Lung microvascular endothelial cell (primary cell): Measurements from ENCODE around the gene FANCL. TPM values are rescaled to one million over a fixed set of nuclear protein-coding genes. Genes with fewer than 3 reads are reported as not detected.
"Not testable (repeated sequence)": the region's sequence is repeated elsewhere in the genome, so short reads cannot be mapped to it uniquely, and the experiment has no call there.

Experiments used
- DNase-seq, 2 donors: peaks; one replicate each; pipeline versions ENCODE4 v3.0.0 to v3.0.0-alpha.2; 2010; ENCODE audit warnings: low read depth in 2 of 2
- total RNA-seq: library from RNA; depleted of rRNA; stranded (reverse); fragments of >200 nt; gene quantifications from 2 replicates; pipeline ENCODE4 v1.2.1, GENCODE V29; 2014

Gene FANCL
- total RNA-seq, 1 donor from 2014 or later, result 10.1 TPM

DNA sequence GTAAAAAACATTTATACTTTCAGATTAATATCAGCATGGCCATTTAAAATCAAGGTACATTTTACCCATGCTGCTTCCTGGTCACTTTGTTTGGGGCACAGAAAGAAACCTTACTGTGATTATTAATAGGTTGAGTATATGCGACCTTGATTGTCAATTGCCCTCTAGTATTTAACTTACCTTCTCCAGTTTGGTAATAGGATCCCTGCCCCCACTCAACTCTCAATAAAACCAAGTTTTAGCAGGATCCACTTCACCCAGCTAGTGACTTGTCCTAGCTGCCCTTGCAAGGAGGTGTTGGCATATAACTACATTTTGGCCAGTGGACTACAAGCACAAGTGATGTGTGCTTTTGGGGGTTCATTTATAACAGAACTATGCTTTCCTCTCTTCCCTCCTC is 34.3 kb downstream of the FANCL start:
- DNase-seq, result no peak

DNA sequence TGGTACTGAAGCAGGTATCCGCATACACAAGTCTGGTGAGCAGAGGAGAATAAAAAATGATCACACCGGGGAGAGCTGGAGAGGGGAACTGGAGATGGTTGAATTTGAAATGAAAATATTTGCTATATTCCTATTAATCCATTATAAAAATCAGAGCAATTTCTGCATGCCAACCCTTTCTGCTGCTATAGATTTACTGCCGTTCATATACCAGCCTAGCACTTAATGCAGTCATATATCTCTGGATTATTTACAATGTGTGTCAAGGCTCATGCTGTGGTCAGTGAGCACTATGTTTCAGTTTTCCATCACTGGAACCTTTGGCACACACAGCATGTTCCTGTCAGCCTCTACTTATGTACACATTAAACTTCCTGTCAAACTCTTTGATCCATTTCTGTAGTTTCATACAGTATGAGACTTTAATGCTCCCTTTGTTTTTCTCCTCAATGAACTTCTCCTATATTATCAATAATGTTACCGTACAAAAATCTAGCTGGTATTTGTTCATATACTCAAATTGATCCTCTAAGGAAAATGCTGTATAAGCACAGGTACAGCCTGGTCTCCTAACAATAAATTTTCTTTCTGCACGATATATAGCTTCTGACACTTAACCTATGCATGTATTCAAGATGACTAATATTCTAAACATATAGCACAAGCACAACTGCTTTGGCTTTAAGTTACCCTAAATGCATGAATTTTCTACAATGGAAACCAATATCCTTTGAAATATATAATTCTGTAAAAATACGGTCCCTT is 36.7 kb downstream of the FANCL start:
- peak; percentile 42 to 82 for DNase-seq

DNA sequence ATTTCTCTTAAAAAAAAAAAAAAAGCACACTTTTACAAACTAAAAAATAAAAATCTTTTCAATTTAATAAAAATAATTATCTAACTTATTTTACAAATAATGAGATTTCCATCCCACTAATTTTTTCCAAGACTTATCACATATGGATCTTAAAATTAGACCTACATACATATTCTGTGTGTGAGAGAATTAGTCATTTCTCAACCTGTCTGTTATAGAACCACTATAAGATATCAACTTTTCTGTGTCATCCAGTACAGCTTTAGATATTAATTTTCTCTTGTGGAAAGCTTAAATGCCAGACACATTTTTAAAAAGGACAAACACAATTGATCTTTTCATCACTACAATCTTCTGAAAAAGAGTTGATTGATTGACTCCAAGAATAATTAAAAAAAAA is 38.1 kb downstream of the FANCL start:
- DNase-seq, result no peak

DNA sequence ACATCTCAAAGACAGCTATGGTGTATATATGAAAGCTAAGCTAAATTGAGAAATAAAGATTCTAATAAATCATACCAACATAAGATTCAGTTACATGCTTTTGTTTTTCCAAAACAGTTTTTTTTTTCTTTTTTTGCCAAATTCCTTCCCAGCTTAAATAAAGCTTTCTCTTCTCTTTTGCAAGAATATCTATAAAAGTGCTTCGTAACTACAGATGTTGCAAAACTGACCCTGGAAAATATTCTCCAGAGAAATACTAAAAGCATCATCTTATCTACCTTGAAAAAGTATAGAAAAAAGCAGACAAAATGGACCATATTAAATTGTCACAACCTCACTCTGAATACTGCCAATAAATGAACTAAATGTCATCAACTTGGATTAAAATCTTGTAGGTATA is 38.7 kb downstream of the FANCL start:
- DNase-seq, result no peak

DNA sequence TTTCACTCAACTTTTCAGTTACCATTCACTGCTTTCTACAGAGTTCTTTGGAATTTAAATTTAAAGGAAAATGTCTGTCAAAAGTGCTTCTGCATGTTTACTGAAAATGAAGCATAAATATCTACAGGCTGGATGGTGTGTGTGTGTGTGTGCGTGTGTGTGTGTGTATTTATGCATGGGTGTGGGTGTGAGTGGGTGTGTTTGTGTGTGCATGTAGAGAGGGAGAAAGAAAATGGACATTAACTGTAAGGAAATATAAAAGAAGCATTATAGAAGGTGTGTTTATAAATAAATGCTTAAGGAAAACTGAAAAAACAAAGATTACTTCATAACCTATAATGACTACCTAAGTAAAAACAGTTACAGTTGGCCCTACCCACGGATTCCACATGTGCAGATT is 43.2 kb downstream of the FANCL start:
- DNase-seq, result no peak

DNA sequence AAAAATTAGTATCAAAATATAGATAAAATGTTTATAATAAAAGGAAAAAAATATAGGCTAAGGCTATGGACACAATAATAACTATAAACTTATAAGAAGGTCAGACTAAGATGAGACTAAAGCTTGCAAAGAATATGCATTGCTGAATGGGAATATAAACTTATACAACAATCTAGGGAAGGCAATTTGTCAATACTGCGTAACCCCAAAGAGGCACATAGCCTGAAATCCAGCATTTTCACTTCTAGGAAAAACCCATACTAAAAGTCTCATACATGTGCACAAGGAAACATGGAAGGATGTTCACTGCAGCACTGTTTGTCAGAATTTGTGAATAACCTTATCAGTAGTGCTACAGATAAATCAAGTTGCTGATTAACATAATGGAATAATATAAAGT is 45.5 kb downstream of the FANCL start:
- no peak for DNase-seq

DNA sequence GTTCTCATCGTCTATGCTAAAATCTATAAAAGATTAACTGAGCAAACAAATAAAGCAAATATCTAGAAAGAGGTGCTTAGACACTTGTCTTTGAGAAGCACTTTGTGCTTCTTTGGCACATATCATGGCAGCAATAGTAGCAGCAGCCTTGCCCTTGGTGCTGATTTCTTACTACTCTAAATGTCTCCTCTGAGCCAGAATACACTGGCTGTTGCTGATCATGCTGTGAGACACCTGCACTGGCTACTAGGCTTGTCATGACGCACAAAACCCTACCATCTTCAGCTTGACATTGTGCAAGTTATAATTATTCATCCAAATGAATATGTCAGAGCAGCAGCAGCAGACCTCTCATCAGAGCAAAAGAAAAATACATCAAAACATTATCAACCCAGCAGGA is 46.7 kb downstream of the FANCL start:
- DNase-seq, result no peak

DNA sequence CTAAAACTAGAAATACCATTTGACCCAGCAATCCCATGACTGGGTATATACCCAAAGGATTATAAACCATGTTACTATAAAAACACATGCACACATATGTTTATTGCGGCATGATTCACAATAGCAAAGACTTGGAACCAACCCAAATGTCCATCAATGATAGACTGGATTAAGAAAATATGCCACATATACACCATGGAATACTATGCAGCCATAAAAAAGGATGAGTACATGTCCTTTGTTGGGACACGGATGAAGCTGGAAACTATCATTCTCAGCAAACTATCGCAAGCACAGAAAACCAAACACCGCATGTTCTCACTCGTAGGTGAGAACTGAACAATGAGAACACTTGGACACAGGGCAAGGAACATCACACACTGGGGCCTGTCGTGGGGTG is 54.1 kb downstream of the FANCL start:
- DNase-seq, result not testable (repeated sequence)

DNA sequence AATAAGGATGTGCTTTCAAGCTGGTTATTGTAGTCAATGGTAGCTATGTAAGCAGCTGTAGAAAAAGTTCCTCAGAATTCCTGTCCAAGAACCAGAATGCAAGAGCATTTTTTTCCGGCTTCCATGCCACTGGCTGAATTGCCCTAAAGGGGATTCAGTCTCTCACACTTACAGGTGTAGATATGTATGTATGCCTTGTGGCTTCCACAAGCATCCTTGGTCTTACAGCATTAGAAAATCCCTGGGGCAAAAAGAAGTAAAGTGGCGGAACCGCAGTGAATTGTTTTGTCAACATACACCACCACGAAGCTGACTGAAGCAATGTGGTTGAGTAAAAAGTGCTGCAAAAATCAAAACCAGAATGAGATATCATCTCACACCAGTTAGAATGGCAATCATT is 54.6 kb downstream of the FANCL start:
- no peak for DNase-seq

DNA sequence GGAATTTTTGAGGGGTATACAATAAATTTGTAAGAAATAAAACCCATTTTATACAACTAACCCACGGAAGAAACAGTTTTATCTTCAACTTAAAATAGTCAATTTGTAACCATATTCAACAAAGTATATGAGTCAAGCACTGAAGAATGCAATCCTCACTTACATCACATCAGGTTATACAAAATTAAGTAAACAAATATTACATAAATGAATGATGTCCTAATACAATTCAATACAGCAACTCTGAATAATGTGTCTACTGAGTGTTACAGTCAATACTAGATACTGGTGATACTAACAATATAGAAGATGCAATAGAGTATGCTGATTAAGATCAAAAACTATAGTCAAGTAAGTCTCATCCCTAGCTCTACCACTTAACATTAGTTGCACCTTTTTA is 58.6 kb downstream of the FANCL start:
- peak in 1 of 2 donors; percentile 5 for DNase-seq

DNA sequence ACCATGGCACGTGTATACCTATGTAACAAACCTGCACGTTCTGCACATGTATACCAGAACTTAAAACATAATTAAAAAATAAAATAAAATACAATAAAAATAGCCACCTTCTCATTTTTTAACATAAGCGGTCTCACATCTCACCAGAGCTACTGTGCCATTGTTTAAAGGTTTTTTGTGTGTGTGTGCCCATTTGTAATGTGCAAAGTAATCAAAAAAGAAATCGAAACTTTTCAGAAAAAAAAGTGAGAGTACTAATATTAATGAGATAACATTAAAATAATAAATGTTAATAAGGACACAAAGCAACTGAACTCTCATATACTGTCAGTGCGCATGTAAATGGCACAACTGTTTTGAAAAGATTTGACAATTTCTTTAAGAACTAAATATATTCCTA is 60.5 kb downstream of the FANCL start:
- no peak for DNase-seq

DNA sequence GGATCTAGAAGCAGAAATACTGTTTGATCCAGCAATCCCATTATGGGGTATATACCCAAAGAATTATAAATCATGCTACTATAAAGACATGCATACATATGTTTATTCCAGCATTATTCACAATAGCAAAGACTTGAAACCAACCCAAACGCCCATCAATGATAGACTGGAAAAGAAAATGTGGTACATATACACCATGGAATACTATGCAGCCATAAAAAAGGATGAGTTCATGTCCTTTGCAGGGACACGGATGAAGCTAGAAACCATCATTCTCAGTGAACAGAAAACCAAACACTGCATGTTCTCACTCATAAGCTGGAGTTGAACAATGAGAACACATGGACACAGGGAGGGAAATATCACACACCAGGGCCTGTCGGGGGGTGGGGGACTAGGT is 61.0 kb downstream of the FANCL start:
- not testable (repeated sequence) for DNase-seq

DNA sequence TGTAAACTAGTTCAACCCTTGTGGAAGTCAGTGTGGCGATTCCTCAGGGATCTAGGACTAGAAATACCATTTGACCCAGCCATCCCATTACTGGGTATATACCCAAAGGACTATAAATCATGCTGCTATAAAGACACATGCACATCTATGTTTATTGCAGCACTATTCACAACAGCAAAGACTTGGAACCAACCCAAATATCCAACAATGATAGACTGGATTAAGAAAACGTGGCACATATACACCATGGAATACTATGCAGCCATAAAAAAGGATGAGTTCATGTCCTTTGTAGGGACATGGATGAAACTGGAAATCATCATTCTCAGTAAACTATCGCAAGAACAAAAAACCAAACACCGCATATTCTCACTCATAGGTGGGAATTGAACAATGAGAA is 63.9 kb downstream of the FANCL start:
- DNase-seq, result not testable (repeated sequence)

DNA sequence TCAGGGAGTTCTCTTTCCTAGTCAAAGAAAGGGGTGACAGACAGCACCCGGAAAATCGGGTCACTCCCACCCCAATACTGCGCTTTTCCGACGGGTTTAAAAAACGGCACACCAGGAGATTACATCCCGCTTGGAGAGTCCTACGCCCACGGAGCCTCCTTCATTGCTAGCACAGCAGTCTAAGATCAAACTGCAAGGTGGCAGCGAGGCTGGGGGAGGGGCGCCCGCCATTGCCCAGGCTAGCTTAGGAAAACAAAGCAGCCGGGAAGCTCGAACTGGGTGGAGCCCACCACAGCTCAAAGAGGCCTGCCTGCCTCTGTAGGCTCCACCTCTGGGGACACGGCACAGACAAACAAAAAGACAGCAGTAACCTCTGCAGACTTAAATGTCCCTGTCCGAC is 69.3 kb downstream of the FANCL start:
- not testable (repeated sequence) for DNase-seq

DNA sequence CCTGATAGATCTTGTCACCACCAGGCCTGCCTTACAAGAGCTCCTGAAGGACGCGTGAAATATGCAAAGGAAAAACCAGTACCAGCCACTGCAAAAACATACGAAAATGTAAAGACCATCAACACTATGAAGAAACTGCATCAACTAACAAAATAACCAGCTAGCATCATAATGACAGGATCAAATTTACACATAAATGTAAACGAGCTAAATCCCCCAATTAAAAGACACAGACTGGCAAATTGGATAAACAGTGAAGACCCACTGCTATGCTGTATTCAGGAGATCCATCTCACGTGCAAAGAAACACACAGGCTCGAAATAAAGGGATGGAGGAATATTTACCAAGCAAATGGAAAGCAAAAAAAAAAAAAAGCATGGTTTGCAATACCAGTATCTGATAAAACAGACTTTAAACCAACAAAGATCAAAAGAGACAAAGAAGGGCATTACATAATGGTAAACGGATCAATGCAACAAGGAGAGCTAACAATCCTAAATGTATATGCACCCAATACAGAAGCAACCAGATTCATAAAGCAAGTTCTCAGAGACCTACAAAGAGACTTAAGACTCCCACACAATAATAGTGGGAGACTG is 70.7 kb downstream of the FANCL start:
- not testable (repeated sequence) for DNase-seq

DNA sequence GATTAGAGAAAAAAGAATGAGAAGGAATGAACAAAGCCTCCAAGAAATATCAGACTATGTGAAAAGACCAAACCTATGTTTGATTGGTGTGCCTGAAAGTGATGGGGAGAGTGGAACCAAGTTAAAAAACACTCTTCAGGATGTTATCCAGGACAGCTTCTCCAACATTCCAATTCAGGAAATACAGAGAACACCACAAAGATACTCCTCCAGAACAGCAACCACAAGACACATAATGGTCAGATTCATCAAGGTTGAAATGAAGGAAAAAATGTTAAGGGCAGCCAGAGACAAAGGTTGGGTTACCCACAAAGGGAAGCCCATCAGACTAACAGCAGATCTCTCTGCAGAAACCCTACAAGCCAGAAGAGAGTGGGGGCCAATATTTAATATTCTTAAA is 71.3 kb downstream of the FANCL start:
- not testable (repeated sequence) for DNase-seq

DNA sequence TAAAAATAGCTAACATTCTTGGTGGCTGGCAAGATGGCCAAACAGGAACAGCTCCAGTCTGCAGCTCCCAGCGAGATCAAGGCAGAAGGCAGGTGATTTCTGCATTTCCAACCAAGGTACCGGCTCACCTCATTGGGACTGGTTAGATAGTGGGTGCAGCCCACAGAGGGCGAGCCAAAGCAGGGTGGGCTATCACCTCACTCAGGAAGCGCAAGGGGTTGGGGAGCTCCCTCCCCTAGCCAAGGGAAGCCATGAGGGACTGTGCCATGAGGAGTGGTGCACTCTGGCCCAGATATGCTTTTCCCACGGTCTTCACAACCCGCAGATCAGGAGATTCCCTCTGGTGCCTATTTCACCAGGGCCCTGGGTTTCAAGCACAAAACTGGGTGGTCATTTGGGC is 73.0 kb downstream of the FANCL start:
- not testable (repeated sequence) for DNase-seq

DNA sequence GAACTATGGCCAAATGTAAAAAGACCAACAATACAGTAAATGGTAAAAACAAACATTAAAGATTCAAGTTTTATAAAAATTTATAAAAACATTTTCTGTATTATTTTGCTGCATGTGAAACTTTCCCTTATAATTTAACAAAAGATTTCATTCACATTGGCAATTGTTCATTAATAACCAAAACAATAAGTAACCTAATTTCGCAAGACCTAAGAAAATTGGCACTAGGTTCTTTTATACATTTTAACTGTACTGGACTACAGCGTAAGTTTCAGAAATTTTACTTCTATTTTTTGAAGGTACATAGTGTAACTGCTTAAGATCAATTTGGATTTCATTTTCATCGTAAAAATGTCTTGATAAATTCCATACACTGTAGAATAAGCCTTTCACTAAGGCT is 77.2 kb downstream of the FANCL start:
- DNase-seq, result no peak

DNA sequence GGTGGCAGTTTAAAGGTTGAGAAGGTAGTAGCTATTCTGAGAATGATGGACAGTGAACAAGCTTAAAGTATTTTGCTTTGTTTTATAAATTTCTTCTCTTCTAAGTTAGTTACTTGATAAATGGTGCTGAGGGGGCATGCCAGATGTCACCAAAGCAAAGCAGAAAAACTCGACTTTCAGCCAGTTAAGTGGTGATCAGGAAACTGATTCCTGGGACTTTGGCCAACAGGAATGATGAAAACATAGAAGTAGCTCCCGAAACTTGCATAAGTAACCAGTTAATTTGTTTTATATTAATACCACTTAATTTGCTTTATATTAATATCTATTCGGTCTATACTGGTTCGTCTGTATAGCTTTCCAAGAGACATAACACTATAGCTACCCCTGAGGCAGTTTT is 82.6 kb downstream of the FANCL start:
- peak; percentile 30 to 42 for DNase-seq

DNA sequence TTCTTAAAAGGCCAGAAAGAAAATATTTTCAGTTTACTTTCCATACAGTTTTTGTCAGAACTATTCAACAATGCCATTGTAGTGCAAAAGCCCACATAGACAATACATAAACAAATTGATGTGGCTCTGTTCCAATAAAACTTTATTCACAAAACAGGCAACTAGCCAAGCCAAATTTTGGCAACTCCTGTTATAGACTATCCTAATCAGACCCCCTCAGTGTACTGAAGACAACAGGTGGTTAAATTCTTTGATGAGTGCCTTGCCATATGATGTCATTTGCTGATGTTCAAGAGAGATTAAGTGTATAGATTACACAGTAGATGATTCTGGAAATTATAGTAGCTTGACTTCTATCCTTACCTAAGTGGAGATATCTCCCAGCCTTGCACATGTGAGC is 83.4 kb downstream of the FANCL start:
- peak in 1 of 2 donors; percentile 17 for DNase-seq

DNA sequence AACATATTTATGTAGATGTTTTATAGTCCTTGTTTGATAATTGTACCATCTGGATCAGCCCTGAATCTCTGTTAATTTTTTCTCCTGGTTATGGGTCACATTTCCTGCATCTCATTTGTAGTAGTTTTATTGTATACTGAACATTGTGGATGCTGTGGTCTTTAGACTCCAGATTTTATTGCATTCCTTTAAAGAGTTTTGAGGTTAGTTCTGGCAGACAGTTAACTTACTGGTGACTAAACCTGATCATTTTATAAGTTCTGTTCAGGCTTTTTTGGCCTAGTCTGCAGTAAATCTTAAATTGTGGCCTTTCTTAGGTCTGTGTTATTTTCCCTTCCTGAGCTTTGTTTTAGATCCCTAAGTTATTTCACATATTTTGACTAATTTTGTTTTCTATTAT is 84.3 kb downstream of the FANCL start:
- DNase-seq, result no peak

DNA sequence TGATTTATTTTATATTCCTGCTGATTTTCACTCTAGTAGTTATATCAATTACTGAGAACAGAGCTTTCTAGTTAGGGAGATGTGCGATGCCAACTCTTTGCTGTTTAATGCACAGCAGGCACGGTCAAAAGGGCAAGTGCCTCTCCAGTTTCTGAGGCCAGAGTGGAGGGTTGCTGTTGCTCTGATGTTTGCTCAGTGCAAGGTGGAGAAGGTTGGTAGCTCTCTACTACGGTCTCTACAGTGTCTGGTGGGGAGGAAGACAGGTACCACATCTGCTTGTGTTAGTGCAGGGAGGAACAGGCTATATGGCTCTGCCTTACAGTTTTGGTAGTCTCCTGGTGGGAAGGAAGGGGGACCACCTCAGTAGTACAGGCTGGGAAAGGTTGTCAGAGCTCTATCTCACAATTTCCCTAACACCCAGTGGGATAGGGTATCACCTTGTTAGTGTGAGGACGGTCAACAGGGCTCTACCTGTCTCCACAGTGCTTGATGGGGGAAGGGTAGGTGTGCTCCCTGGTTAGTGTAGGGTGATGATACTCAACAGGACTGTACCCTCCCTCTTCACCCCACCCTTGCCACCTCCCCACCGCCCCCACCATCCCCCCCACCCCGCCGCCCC is 85.9 kb downstream of the FANCL start:
- no peak for DNase-seq

DNA sequence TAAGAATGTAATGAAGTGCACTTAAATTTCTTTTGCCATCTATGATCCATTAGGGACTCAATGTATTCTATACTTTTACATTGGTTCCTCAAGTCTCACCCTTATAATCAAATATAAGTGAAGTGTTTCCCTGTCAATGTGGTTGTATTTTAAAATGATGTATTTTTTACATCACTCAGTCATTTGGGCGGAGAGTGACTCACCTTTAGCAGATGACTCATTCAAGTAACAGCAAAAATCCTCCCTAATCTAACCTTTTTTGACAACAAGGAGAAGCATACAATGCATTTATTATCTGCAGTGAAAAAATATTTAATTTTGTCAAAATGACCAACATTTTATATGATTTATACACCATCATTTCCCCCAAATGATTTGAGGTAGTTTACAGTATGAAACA is 94.4 kb downstream of the FANCL start:
- peak in 1 of 2 donors; percentile 57 for DNase-seq
